ENCODE measurements around the gene TMEM217.

Gene TMEM217

DNA sequence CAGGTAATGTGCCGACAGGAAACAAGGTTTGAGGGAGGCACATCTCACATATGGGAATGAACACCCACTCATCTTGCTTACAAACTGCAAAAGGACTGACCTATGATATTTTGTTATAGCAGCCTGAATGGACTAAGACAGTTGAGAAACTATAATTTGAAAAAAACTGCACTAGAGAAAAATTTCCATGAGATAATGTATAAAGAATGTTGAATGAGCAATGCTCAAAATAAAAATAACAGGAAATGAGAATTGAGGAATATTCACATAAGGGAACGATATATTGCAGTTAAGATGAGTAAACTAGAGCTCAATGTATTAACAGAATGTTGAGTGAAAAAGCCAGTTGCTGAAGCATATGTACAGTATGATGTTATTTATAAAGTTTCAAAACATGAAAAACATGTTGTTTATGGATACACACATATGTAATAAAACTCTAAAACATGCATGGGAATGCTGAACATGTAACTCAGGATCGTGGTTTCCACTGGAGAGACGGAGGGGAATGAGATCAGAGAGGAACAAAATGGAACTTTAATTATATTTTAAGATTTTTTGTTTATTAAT lies 6.6 kb downstream of the TMEM217 start:
- TF ChIP-seq, protein P1, sequence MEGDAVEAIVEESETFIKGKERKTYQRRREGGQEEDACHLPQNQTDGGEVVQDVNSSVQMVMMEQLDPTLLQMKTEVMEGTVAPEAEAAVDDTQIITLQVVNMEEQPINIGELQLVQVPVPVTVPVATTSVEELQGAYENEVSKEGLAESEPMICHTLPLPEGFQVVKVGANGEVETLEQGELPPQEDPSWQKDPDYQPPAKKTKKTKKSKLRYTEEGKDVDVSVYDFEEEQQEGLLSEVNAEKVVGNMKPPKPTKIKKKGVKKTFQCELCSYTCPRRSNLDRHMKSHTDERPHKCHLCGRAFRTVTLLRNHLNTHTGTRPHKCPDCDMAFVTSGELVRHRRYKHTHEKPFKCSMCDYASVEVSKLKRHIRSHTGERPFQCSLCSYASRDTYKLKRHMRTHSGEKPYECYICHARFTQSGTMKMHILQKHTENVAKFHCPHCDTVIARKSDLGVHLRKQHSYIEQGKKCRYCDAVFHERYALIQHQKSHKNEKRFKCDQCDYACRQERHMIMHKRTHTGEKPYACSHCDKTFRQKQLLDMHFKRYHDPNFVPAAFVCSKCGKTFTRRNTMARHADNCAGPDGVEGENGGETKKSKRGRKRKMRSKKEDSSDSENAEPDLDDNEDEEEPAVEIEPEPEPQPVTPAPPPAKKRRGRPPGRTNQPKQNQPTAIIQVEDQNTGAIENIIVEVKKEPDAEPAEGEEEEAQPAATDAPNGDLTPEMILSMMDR (IDR thresholded peaks at IDR 0.05; ENCODE audit: low read depth, low read length, missing control alignments), result no peak
- DNase-seq, result no peak
- in situ Hi-C loops (cut with HindIII; ENCODE audit: low pct_ligation_motif_present, low sequenced_read_pairs), result no loop called here
- Histone ChIP-seq H3K27me3 (replicated peaks) (no peaks in the 10 kb centered on the region), H3K4me3 (ENCODE audit: low read depth, low read length) (no peak overlapping the region), H3K36me3 (replicated peaks) (no peaks in the 10 kb centered on the region), H3K27ac (peak overlapping the region; percentile 71)

DNA sequence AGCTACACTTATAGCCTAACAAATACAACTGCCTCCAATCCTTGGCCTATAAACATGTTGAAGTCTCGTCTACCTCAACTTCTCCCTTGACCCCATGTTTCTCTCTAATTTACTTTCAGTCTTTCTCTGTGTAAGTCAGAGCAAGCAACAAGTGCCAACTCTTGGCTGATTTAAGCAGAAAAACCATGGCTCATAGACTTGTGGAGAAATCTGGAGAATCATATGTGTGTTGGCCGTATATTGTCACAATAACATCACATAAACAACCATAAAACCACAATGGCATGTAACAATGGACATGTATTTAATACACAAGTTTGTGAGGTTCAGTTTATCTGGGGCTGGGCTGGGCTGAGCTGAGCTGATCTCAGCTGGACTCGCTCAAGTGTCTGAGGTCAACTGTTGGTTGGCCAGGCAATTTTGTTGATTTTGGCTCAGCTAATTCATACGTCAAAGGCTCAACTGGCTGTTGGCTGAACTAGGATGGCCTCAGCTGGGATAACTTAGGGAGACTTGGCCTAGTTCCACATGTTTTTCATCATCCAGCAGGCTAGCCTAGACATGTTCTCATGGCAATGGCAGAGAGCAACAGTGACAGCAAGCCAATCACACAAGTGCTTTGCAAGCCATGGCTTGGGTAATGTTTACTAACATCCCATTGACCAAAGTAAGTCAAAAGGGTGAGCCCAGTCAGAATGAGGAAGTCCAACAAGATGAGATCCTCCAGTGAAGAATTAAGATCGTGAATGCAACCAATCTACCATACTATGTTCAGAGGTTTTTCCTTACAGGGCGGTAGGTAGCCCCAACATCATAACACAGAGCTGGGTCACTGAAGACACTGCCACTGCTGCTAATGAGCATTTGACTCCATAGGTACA lies 13.3 kb downstream of the TMEM217 start:
- no peaks in the 10 kb centered on the region for H3K36me3 ChIP-seq (replicated peaks)
- H3K27me3 ChIP-seq (replicated peaks), result no peaks in the 10 kb centered on the region
- DNase-seq, result peak; percentile 100
- in situ Hi-C loops (cut with HindIII; ENCODE audit: low pct_ligation_motif_present, low sequenced_read_pairs), result no loop called here
- peak overlapping the region; percentile 100 for H3K27ac ChIP-seq
- H3K4me3 ChIP-seq (ENCODE audit: low read depth, low read length), result no peak overlapping the region
- TF ChIP-seq, protein P1 (IDR thresholded peaks at IDR 0.05; ENCODE audit: low read depth, low read length, missing control alignments), result no peak

DNA sequence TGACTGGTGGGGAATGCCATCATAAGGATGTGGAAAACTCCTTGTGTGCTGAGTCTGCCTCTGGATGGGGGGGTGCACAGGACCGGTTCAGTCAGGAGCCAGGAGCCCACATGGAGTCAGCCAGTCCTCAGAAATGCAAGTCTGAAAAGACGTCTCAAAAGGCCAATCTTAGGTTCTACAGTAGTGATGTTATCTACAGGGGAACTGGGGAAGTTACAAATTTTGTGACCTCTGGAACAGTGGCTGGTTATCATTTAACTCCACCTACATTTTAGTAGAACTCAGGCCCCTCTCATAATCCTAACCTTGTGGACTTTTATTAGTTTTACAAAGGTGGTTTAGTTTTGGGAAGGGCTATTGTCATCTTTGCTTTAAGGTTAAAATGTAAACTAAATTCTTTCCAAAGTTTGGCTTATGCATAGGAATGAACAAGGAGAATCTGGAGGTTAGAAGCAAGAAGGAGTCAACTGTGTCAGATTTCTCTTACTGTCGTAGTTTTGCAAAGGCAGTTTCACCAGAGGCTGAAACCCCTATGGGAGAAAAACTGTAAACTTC lies 14.1 kb downstream of the TMEM217 start:
- TF ChIP-seq, protein P1 (IDR thresholded peaks at IDR 0.05; ENCODE audit: low read depth, low read length, missing control alignments), result no peak
- Histone ChIP-seq H3K4me3 (ENCODE audit: low read depth, low read length) (no peak overlapping the region), H3K27me3 (replicated peaks) (no peaks in the 10 kb centered on the region), H3K36me3 (replicated peaks) (no peaks in the 10 kb centered on the region), H3K27ac (peak overlapping the region; percentile 100)
- in situ Hi-C loops (cut with HindIII; ENCODE audit: low pct_ligation_motif_present, low sequenced_read_pairs), result no loop called here
- no peak for DNase-seq

DNA sequence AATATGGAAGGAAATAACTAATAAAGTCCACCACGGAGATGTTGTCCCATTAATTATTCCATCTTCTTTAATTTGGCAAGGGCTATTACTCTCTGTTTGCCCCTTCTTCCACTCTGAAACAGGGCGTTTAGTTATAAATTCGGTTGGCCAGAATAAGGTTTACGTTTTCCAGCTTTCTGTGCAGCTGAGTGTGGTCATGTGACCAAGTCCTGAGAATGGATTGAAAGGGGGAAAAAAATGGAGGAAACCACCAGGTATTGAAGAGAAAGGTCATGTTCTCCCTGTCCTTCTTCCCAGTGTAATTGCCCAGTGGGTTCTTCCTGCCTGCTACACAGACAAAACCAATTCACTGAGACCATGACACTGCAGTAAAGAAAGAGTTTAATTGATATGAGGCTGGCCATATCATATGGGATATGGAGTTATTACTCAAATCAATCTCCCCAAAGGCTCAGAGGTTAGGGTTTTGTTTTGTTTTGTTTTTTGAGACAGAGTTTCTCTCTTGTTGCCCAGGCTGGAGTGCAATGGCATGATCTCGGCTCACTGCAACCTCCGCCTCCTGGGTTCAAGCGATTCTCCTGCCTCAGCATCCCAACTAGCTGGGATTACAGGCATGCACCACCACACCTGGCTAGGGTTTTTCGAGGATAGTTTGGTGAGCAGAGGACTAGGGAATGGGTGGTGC lies 14.7 kb downstream of the TMEM217 start:
- Histone ChIP-seq H3K4me3 (ENCODE audit: low read depth, low read length) (no peak overlapping the region), H3K27me3 (replicated peaks) (no peaks in the 10 kb centered on the region), H3K27ac (peak overlapping the region; percentile 100), H3K36me3 (replicated peaks) (no peaks in the 10 kb centered on the region)
- TF ChIP-seq, protein P1 (IDR thresholded peaks at IDR 0.05; ENCODE audit: low read depth, low read length, missing control alignments), result no peak
- in situ Hi-C loops (cut with HindIII; ENCODE audit: low pct_ligation_motif_present, low sequenced_read_pairs), result no loop called here
- no peak for DNase-seq

DNA sequence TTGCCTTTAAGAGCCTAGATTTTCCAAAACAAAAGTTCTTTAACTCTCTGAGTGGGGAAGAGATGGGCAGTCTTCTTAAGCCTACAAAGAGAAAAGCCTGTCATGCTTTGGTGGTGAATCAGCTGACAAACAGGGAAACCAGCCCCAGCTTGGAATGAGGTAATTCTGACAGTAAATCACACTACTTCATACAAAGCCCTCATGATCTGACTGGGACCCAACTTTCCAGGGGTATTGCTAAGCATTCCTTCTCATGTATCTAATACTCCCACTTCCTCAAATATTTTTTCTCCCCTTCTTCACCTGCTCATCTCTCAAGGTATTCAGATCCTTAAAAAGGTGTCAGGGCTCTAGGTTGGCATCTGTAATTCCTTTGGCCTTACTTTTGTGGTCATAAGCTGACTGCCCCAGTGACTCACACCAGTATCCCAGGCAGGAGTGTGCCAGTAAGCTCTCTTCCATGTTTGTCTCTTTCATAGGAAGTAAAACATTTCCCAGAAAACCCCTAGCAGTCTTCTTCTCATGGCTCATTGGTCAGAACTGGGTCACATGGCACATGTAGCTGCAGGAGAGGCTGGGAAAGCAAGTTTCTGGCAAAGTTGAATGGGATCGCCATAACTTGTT lies 15.4 kb downstream of the TMEM217 start:
- peak overlapping the region; percentile 100 for H3K27ac ChIP-seq
- TF ChIP-seq, protein P1 (IDR thresholded peaks at IDR 0.05; ENCODE audit: low read depth, low read length, missing control alignments), result no peak
- no peaks in the 10 kb centered on the region for H3K36me3 ChIP-seq (replicated peaks)
- peak; percentile 97 for DNase-seq
- H3K27me3 ChIP-seq (replicated peaks), result no peaks in the 10 kb centered on the region
- in situ Hi-C loops (cut with HindIII; ENCODE audit: low pct_ligation_motif_present, low sequenced_read_pairs), result no loop called here
- no peak overlapping the region for H3K4me3 ChIP-seq (ENCODE audit: low read depth, low read length)
